HG03196 (cell line): Measurements from ENCODE around the gene TMEM132C.

Experiments
- ATAC-seq: cut with Tn5 transposase; IDR thresholded peaks from one replicate; pipeline ENCODE4 v1.9.1; 2021; ENCODE audit not compliant: unreplicated experiment

The TMEM132C gene

GRCh38 chr12:128286970-128287369, 20.0 kb downstream of the TMEM132C start:
- no peak for ATAC-seq

GRCh38 chr12:128288357-128288756, 21.4 kb downstream of the TMEM132C start:
- ATAC-seq = no peak

GRCh38 chr12:128288896-128289295, 21.9 kb downstream of the TMEM132C start:
- ATAC-seq = no peak

- ATAC-seq = no peak
Measured at GRCh38 chr12:128290938-128291337, 24.0 kb downstream of the TMEM132C start.

GRCh38 chr12:128298091-128298748, 31.2 kb downstream of the TMEM132C start:
- ATAC-seq = no peak

- ATAC-seq = no peak
Measured at GRCh38 chr12:128305336-128305892, 38.4 kb downstream of the TMEM132C start.

GRCh38 chr12:128307791-128308190, 40.8 kb downstream of the TMEM132C start:
- ATAC-seq = no peak

- ATAC-seq = no peak
Measured at GRCh38 chr12:128312661-128313060, 45.7 kb downstream of the TMEM132C start.

- ATAC-seq = no peak
Measured at GRCh38 chr12:128313931-128314330, 47.0 kb downstream of the TMEM132C start.

- ATAC-seq = no peak
Measured at GRCh38 chr12:128314611-128315010, 47.6 kb downstream of the TMEM132C start.

- no peak for ATAC-seq
Measured at GRCh38 chr12:128316078-128316477, 49.1 kb downstream of the TMEM132C start.

GRCh38 chr12:128316973-128317526, 50.1 kb downstream of the TMEM132C start:
- ATAC-seq = no peak

- no peak for ATAC-seq
Measured at GRCh38 chr12:128318341-128318740, 51.4 kb downstream of the TMEM132C start.

GRCh38 chr12:128318946-128319345, 52.0 kb downstream of the TMEM132C start:
- no peak for ATAC-seq

GRCh38 chr12:128322341-128322740, 55.4 kb downstream of the TMEM132C start:
- ATAC-seq = no peak

- ATAC-seq = no peak
Measured at GRCh38 chr12:128323145-128323920, 56.4 kb downstream of the TMEM132C start.

- ATAC-seq = no peak
Measured at GRCh38 chr12:128325646-128326045, 58.7 kb downstream of the TMEM132C start.

- no peak for ATAC-seq
Measured at GRCh38 chr12:128326406-128326805, 59.4 kb downstream of the TMEM132C start.

GRCh38 chr12:128328961-128329360, 62.0 kb downstream of the TMEM132C start:
- no peak for ATAC-seq

- ATAC-seq = no peak
Measured at GRCh38 chr12:128336204-128337070, 69.5 kb downstream of the TMEM132C start.

GRCh38 chr12:128337071-128337345, 70.0 kb downstream of the TMEM132C start:
- no peak for ATAC-seq
